ENCODE results near the gene UXS1. TPM values are rescaled to one million over a fixed set of nuclear protein-coding genes. Genes with fewer than 3 reads are reported as not detected.

UXS1 gene
- total and polyA plus RNA-seq, 2 of the 8 experiments (the other 6 are each of a cell fraction or from before 2014, with no cell fraction given) = 44.5 to 63.4 TPM

DNA sequence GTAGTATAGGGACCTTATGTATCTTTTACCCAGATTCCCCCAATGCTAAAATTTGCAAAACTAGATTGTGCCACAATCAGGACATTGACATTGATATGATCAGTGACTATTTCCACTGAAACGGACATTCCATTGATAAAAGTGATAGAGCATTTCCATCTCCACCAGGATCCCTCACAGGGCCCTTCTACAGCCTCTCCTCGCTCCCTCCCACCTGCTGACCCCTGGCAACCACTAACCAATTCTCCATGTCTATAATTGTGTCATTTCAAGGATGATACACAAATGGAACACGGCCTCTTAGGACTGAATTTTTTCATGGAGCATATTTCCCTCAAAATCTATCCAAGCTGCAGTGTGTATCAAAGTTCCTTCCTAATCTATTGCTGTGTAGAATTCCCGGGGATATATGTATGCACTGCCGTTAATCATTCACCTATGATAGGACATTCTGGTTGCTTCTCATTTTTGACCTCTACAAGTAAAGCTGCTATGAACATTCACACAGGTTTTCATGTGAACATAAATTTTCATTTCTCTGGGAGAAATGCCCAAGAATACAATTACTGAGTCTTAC, 67.3 kb downstream of the UXS1 start:
- Histone ChIP-seq H3K79me1 (ENCODE audit: low read depth, low read length) (peaks cover 9% of the 10 kb centered on the region), H4K91ac (replicated peaks; ENCODE audit: insufficient read length, low read length) (no peak overlapping the region), H4K8ac (ENCODE audit: extremely low read depth, insufficient read depth, low read length) (no peak overlapping the region), H3K23ac (ENCODE audit: insufficient read length) (no peak overlapping the region), H2BK5ac (ENCODE audit: low read depth, low read length) (no peak overlapping the region), H3K14ac (ENCODE audit: insufficient read length) (no peak overlapping the region), H4K20me1 (replicated peaks in 1 of 2; ENCODE audit: control insufficient read depth in 1 of 2, insufficient read depth in 2 of 2, low read length in 2 of 2) (peaks cover 0 to 2% of the 10 kb centered on the region in 2 experiments), H3K9ac (replicated peaks in 1 of 4; ENCODE audit: extremely low read depth in 1 of 4, low read depth in 3 of 4, low read length in 3 of 4) (no peak overlapping the region), H2BK12ac (ENCODE audit: low read depth, low read length) (no peak overlapping the region), H3K36me3 (ENCODE audit: control insufficient read depth in 2 of 4, insufficient read depth in 4 of 4, low read length in 3 of 4) (peaks cover 0 to 23% (median 18%) of the 10 kb centered on the region in 4 experiments; a peak in 6 of 8 replicates), H2AK5ac (ENCODE audit: low read depth, low read length) (no peak overlapping the region), H3K9me3 (ENCODE audit: insufficient read depth in 2 of 2, low read depth in 1 of 2, low read length in 1 of 2) (no peaks in the 10 kb centered on the region), H3K18ac (ENCODE audit: extremely low read depth, low read length) (no peak overlapping the region), H3K4ac (replicated peaks; ENCODE audit: insufficient read length, low read depth, low read length) (no peak overlapping the region), H2BK15ac (ENCODE audit: low read length) (no peak overlapping the region), H2AFZ (ENCODE audit: low read length) (no peak overlapping the region), H2BK120ac (replicated peaks; ENCODE audit: low read depth, low read length) (no peak overlapping the region), H3K27ac (ENCODE audit: low read depth, low read length) (no peak overlapping the region), H3K56ac (replicated peaks; ENCODE audit: insufficient read length, low read depth, low read length) (no peak overlapping the region), H3K79me2 (ENCODE audit: control insufficient read depth in 1 of 2, insufficient read depth in 2 of 2, low read length in 2 of 2) (peaks cover 3 to 23% of the 10 kb centered on the region in 2 experiments; a peak in 3 of 4 replicates), H3K27me3 (replicated peaks in 1 of 4; ENCODE audit: control insufficient read depth in 3 of 4, extremely low read depth in 1 of 4, insufficient read depth in 3 of 4, low read length in 3 of 4) (no peaks in the 10 kb centered on the region), H2BK20ac (ENCODE audit: low read length) (no peak overlapping the region), H3K4me2 (ENCODE audit: insufficient read depth in 1 of 2, low read depth in 2 of 2, low read length in 2 of 2) (no peak overlapping the region), H3K4me1 (replicated peaks in 1 of 4; ENCODE audit: control insufficient read depth in 3 of 4, insufficient read depth in 4 of 4, low read length in 3 of 4) (peaks cover 2 to 7% (median 6%) of the 10 kb centered on the region in 4 experiments), H3K23me2 (ENCODE audit: low read depth, low read length) (no peaks in the 10 kb centered on the region), H3K4me3 (ENCODE audit: extremely low read depth in 1 of 4, insufficient read depth in 2 of 4, low read depth in 3 of 4, low read length in 4 of 4) (no peak overlapping the region), H4K5ac (ENCODE audit: insufficient read length, low read depth, low read length) (no peak overlapping the region)
- FAIRE-seq (no peak), DNase-seq (ENCODE audit: low read depth in 1 of 2, low spot score in 2 of 2) (no peak)
- POLR2A ChIA-PET (ENCODE audit: partially characterized antibody) = no interaction called here
- TF ChIP-seq RFX5 (IDR thresholded peaks at IDR 0.05; ENCODE audit: borderline replicate concordance, low read depth, low read length) (no peak), GTF2F1 (IDR thresholded peaks at IDR 0.05; ENCODE audit: borderline replicate concordance, low read depth, low read length) (no peak), SRF (IDR thresholded peaks at IDR 0.05; ENCODE audit: low read depth, low read length) (no peak), TCF12 (IDR thresholded peaks at IDR 0.05; ENCODE audit: low read depth, low read length) (no peak)
- CTCF ChIA-PET (ENCODE audit: partially characterized antibody) = no interaction called here
- 94% methylated on average over 5 of the region's 5 CpGs; no CpG with 5 or more reads in 1 of the 2 experiments for WGBS, 2 experiments (ENCODE audit: extremely low coverage in 1 of 2, insufficient coverage in 1 of 2, insufficient read length in 1 of 2, insufficient replicate concordance in 2 of 2, low coverage in 1 of 2, low lambda C conversion rate in 2 of 2, missing lambda C conversion rate in 1 of 2)

Data from H1 (cell line).